Measurements from ENCODE around the gene IGF1R. TPM values are rescaled to one million over a fixed set of nuclear protein-coding genes. Genes with fewer than 3 reads are reported as not detected.

Gene IGF1R
- polyA plus RNA-seq, 1 experiment = 36.2 TPM

- ChIA-PET CTCF (interaction anchor here (1.2 to 1.6 kb wide), 3 partner anchors 113 to 122 kb away, joined by 3 to 7 read pairs (median 3); no protein-coding TSS in a partner anchor), POLR2A (no interaction called here)
- Histone ChIP-seq H3K4me3 (ENCODE audit: low read depth, low read length) (no peak overlapping the region), H3K27me3 (ENCODE audit: control insufficient read depth, insufficient read depth, low read length) (no peaks in the 10 kb centered on the region), H3K36me3 (ENCODE audit: control insufficient read depth, insufficient read depth, low read length) (no peaks in the 10 kb centered on the region)
- no peak for TF ChIP-seq CTCF (IDR thresholded peaks at IDR 0.05; ENCODE audit: insufficient read depth, low read depth, low read length)
- no peak for DNase-seq (ENCODE audit: low read depth)
Observed at GRCh38 chr15:98781838-98782237, 133.5 kb downstream of the IGF1R start.

- ChIA-PET CTCF (interaction anchor here (0.9 to 1.3 kb wide), 5 partner anchors 98 to 123 kb away, joined by 3 read pairs; no protein-coding TSS in a partner anchor), POLR2A (interaction anchor here (0.6 kb wide), 1 partner anchor 130 kb away, joined by 10 read pairs; no protein-coding TSS in a partner anchor)
- no peaks in the 10 kb centered on the region for H3K36me3 ChIP-seq (ENCODE audit: control insufficient read depth, insufficient read depth, low read length)
- no peak overlapping the region for H3K4me3 ChIP-seq (ENCODE audit: low read depth, low read length)
- DNase-seq (ENCODE audit: low read depth) = no peak
- no peak for TF ChIP-seq CTCF (IDR thresholded peaks at IDR 0.05; ENCODE audit: insufficient read depth, low read depth, low read length)
- H3K27me3 ChIP-seq (ENCODE audit: control insufficient read depth, insufficient read depth, low read length) = no peaks in the 10 kb centered on the region
Observed at GRCh38 chr15:98782801-98783200, 134.5 kb downstream of the IGF1R start.

GRCh38 chr15:98785431-98785806, 137.1 kb downstream of the IGF1R start:
- POLR2A ChIA-PET = no interaction called here
- CTCF ChIA-PET = no interaction called here
- H3K36me3 ChIP-seq (ENCODE audit: control insufficient read depth, insufficient read depth, low read length) = no peaks in the 10 kb centered on the region

GRCh38 chr15:98785807-98786621, 137.7 kb downstream of the IGF1R start:
- CTCF ChIA-PET = no interaction called here
- no peaks in the 10 kb centered on the region for H3K36me3 ChIP-seq (ENCODE audit: control insufficient read depth, insufficient read depth, low read length)

More at GRCh38 chr15:98785431-98785806, 137.1 kb downstream of the IGF1R start:
- TF ChIP-seq CTCF (IDR thresholded peaks at IDR 0.05; ENCODE audit: insufficient read depth, low read depth, low read length) = no peak
- no peak overlapping the region for H3K4me3 ChIP-seq (ENCODE audit: low read depth, low read length)
- no peak for DNase-seq (ENCODE audit: low read depth)
- H3K27me3 ChIP-seq (ENCODE audit: control insufficient read depth, insufficient read depth, low read length) = no peaks in the 10 kb centered on the region

More at GRCh38 chr15:98785807-98786621, 137.7 kb downstream of the IGF1R start:
- no peak for DNase-seq (ENCODE audit: low read depth)
- no peaks in the 10 kb centered on the region for H3K27me3 ChIP-seq (ENCODE audit: control insufficient read depth, insufficient read depth, low read length)
- no peak overlapping the region for H3K4me3 ChIP-seq (ENCODE audit: low read depth, low read length)
- TF ChIP-seq CTCF (IDR thresholded peaks at IDR 0.05; ENCODE audit: insufficient read depth, low read depth, low read length) = no peak
- POLR2A ChIA-PET = no interaction called here
